ENCODE measurements around the gene PRODH.
"Not testable (repeated sequence)": the region's sequence is repeated elsewhere in the genome, so short reads cannot be mapped to it uniquely, and the experiment has no call there.

PRODH gene

GRCh38 chr22:18967391-18968010 is 31.4 kb upstream of the PRODH start:
- DNase-seq = not testable (repeated sequence)

- no peak for DNase-seq
These were observed 30.7 kb upstream of the PRODH start for GRCh38 chr22:18966748-18967147.

DNA sequence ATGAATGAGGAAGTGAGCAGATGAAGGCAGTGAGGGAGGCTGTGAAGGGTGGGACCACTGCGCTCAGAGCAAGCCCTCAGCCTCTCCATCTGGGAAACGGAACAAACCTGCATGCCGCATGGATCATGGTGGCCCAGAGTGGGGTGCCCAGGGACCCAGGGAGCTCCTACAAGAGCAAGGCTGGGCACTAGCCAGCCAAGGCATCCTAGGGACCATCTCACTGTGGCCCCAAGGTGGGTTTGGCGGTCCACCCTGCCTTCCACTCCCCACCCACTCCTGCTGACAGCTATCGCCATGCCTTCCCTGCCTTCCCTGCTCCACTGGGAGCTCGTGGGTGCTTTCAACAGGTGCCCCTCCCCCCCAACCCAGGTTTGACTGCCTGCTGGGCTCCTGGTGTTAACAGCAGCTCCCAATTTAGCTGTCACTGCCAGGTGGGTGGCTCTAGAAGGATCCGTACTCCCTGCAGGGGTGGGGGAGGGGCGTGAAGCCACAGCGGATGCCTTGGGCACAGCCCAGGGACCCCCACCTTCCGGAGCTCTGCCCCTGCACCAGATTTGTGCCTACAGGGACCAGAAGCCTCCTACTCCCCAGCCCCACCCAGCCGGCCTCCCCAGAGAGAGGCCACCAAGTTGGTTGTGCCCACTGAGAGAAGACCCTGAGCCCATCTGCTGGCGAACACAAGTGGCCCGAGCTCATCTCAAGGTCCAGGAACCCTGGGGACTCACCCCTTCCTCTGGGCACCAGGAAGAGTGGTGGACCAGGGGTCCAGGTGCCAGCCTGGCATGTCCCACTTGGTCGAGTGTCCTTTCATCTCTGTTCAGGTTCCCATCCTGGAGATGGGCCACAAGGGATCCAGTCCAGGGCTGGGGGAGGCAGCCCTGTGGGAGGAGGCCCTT is 29.7 kb upstream of the PRODH start:
- DNase-seq = no peak

GRCh38 chr22:18964501-18965265 is 28.6 kb upstream of the PRODH start:
- DNase-seq = not testable (repeated sequence)

GRCh38 chr22:18964051-18964450 is 28.0 kb upstream of the PRODH start:
- not testable (repeated sequence) for DNase-seq

DNA sequence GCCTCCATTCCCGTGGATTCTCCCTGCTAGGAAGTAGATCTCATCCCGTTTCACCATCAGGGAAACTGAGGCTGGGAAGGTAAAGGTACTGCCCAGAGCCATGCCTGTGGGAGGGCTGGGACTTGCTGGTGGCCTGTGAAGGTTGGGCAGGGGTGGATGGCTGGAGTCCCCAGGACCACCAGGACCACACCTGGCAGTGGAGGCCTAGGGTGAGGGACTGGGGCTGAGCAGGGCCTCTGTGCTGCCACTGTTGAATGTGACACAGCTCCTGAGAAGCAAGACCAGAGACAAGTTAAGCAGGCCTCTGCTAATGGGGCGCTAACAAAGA is 26.2 kb upstream of the PRODH start:
- DNase-seq = no peak

- not testable (repeated sequence) for DNase-seq
These were observed 25.7 kb upstream of the PRODH start for GRCh38 chr22:18961632-18962307.

GRCh38 chr22:18961201-18961600 is 25.1 kb upstream of the PRODH start:
- DNase-seq = not testable (repeated sequence)

- not testable (repeated sequence) for DNase-seq
These were observed 24.2 kb upstream of the PRODH start for GRCh38 chr22:18960166-18960820.

DNA sequence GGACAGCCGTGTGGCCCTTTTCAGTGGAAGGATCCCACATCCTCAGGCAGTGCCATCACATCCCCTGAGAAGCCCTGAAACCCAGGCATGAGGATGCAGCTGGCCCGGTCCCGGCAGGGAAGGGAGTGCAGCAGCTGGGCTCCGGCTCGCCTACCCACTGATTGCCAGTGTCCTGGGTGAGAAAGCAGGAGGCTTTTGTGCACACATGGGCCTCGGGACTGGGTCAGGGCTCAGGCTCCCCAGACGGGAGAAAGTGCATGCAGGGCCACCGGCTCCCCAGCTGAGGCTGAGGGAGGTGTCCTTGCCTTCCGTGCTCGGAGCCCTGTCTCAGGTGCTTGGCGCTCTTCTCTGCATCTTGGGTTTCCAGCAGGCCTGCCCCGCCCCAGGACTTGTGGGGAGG is 23.6 kb upstream of the PRODH start:
- DNase-seq = not testable (repeated sequence)

GRCh38 chr22:18959266-18959665 is 23.2 kb upstream of the PRODH start:
- not testable (repeated sequence) for DNase-seq

DNA sequence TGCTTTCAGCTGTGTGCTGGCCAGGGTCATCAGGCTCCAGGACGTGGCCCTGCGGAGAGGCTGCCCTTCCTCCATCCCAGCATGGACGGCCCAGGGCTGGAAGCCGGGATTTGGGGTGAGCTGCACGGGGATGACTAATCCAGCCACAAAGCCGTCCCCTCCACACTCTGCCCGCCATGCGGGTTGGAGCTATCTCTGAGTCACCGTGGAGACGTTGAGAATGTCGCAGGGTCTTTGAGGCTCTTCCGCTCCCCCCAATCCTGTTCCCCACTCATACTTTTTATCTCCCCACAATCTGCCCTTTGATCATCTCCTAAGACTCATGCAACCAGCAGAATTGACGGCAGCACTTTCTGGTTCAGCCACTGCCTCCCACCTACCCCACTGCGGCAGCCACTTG is 22.6 kb upstream of the PRODH start:
- DNase-seq = not testable (repeated sequence)

- DNase-seq = not testable (repeated sequence)
These were observed 22.2 kb upstream of the PRODH start for GRCh38 chr22:18958321-18958705.

DNA sequence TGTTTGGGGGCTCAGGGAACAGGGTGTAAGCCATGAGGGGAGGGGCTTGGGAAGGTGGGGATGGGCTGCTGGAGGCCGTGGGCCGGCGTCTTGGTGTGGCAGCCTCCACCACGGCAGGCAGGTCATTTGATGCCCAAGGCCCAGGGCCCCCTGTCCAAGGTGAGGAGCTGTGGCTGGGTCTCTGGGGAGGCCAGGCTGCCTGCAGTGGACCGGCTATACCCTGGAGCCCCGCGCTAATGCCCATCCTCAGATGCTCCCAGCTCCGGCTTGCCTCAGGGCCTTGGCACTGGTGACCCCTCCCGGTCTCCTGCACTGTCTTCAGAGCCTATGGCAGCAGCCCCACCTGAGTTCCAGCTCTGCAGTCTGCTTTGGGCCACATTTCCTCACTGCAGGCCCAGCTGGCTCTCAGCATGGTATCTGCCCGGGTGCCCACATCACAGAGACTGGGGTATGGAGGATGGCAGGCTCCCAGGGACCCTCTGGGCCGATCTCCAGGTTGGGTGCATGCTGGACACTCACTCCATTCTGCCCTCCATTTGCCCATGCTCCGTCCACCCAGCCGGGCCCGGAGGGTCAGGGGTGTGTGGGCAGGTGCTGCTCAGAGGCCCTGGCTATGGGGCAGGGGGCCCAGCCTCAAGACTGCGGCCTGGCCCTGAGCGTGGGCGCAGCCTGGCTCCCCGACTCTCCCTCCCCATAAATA is 21.7 kb upstream of the PRODH start:
- not testable (repeated sequence) for DNase-seq

DNA sequence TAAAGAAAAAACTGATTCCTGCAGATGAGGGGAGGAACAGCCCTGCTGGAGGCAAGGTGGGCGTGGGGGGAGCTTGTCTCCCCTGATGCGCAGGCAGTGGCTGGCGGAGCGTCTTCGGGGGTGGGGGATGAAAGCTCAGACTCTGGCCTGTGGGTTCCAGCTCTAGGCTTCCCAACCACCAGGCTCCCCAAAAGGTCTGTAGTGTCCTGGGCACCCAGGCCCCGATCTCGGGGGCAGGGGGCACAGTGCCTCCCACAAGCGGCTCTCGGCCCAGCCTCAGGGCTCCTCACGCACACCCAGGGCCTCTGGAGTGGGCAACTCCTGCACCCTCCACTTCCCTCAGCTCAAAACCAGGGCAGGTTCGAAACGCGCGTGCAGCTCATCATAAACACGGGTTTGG is 20.9 kb upstream of the PRODH start:
- DNase-seq = not testable (repeated sequence)

DNA sequence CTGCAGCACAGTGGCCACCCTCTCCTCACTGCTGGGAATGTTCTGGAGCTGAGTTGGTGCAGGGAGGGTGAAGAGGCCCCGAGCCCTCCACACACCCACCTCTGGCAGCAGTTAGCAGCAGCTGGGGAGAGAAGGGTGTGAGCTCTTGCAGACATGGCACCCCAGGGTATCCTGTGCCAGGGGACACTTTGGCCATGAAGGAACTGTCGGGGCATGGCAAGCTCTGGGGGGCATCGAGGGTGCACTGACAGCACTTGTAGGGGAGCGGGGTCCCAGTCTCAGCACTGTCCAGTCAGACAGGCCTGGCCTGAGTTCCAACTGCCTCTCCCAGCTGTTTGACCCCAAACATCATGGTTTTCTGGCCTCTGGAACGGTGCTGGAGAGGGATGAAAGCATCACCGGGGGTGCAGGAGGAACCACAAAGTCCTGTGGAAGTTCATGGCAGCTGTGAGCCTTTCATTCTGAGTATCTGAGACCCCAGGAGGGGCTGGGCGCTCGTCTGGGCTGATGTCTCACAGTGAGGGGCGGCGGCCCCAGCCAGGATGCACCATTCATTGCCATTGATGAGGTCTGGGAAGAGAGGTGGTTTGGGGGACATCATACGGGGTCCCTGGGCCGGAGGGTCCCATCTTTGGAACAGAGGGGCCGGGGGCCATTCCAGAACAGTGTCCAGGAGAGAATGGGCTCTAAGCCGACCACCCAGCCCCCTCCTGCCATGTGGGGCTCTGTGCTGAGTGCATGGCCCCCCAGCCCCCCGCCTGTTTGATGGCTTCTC is 20.2 kb upstream of the PRODH start:
- not testable (repeated sequence) for DNase-seq

- no peak for DNase-seq
These were observed 19.6 kb upstream of the PRODH start for GRCh38 chr22:18955696-18956095.

GRCh38 chr22:18954990-18955571 is 19.0 kb upstream of the PRODH start:
- DNase-seq = no peak

DNA sequence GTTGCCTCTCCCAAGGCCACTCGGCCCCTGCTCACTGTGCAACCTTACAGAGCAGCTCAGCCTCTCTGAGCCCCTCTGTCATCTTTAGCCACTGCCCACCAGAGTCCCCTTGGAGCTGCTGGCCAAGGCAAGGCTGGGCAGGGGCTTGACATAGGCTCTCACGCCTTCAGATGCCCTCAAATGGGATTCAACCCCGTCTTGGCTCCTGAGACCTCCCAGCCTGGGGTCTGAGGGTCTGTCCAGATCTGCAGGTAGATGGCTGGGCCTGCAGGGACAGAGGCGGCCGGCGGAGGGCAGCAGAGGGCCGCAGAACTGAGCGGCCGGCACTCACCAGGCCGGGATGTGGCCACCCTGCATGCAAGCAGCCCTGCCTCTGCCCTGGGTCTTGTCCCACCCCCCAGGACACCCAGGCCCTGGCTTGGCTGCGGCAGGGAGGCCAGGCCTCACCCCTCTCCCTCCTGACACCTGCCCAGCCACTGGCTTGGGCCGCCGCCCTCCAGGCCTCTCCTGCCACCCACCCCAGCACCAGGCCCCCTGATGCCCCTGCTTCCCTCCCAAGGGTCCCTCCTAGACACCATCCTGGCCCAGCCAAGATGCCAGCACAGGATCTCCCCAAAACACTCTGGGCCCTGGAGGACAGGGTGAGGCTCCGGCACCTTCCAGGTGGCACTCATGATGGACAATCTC is 18.4 kb upstream of the PRODH start:
- DNase-seq = peak; percentile 69

- not testable (repeated sequence) for DNase-seq
These were observed 17.0 kb upstream of the PRODH start for GRCh38 chr22:18953128-18953527.
